NCI-H1436 (cell line): ENCODE data around the gene ANKRD53.
"Not testable (repeated sequence)": the region's sequence is repeated elsewhere in the genome, so short reads cannot be mapped to it uniquely, and the experiment has no call there.

ENCODE experiments used
- DNase-seq: peaks from one replicate; lab custom pipeline; 2025; lab: John Stamatoyannopoulos, UW

ANKRD53 gene

DNA sequence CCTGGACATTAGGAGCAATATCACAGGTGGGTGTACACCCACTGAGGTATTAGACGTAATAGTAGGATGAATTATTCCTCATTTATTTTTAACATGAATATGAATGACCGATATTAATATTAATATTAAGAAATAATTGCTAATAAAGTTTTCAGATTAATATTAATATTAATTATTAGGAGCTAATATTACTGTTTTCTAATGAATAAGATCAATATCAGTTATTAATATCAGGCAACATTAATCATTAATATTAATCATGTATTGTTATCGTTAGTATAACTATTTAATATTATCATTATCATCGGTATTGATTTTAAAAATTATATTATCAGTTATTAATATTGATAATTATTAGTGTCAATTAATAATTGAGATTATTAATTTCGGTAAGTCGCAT is 41.6 kb downstream of the ANKRD53 start:
- DNase-seq: not testable (repeated sequence)

DNA sequence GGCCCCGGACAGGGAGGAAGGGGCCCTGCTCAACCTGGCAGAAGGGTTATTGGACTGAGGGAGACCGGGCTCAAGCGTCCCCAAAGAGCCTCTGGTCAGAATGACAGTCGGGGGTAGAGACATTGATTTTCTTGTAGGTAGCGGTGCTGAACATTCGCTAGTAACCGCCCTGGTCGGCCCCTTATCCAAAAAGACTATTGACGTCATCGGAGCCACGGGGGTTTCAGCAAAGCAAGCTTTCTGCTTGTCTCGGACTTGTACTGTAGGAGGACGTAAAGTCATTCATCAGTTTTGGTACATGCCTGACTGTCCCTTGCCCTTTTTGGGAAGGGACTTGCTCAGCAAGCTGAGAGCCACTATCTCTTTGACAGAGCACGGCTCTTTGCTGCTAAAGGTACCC is 43.0 kb downstream of the ANKRD53 start:
- not testable (repeated sequence) for DNase-seq

DNA sequence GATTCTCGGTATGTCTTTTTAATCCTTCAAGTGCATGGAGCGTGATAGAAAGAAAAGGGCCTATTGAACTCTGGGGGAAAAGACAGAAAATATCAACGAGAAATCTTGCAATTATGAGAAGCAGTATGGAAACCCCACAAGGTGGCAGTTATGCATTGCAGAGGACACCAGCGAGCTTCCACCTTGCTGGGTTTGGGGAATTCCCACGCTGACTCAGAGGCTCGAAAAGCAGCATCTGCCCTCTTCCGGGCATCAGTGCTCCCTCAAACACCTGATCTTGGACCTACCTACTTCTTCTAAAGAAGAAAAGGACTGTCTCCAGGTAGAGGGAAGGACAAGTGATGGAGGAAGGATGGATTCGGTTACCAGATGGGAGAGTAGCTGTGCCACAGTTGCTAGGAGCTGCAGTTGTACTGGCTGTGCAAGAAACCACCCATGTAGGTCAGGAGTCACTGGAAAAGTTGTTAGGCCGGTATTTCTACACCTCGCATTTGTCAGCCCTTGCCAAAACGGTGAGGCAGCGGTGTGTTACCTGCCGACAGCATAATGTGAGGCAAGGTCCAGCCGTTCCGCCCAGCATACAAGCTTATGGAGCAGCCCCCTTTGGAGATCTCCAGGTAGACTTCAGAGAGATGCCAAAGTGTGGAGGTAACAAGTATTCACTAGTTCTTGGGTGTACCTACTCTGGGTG is 45.3 kb downstream of the ANKRD53 start:
- not testable (repeated sequence) for DNase-seq
